Spleen (tissue), 7 donors: ENCODE data around the gene NELL2.

Source experiments
- POLR2A ChIP-seq, 3 donors: fragments of 450-650 bp; IDR thresholded peaks; one replicate each; pipeline ENCODE4 v1.5.1; 2017; ENCODE audit warnings: antibody characterized with exemption in 3 of 3, mild to moderate bottlenecking in 1 of 3
- POLR2AphosphoS5 ChIP-seq, 3 donors: sonication (generic); formaldehyde crosslinking; IDR thresholded peaks; one replicate each; pipeline ENCODE4 v1.5.1; 2017; ENCODE audit warnings: antibody characterized with exemption in 3 of 3
- TF ChIP-seq, protein P1 (sequence below), 11 experiments: fragments of 200-600 bp in 7 of 11; fragments of 450-650 bp in 4 of 11; sonication (generic) in 4 of 11; IDR thresholded peaks in 8 of 11; conservative IDR thresholded peaks in 3 of 11; 1 replicate in 7 of 11; 2 replicates in 4 of 11; pipeline versions ENCODE4 v1.4.0 to v1.8.0; 2016 to 2021; ENCODE audit warnings: antibody characterized with exemption in 11 of 11, inconsistent platforms in 4 of 11, mild to moderate bottlenecking in 1 of 11
- donor health status: DM: no; HTN: no; CAD: no; lungs with moderate emphysema.
- donor health status: DM: no; HTN: no; CAD: no.
- donor health status: DM: no; HTN: no; CAD: no.

DNA sequence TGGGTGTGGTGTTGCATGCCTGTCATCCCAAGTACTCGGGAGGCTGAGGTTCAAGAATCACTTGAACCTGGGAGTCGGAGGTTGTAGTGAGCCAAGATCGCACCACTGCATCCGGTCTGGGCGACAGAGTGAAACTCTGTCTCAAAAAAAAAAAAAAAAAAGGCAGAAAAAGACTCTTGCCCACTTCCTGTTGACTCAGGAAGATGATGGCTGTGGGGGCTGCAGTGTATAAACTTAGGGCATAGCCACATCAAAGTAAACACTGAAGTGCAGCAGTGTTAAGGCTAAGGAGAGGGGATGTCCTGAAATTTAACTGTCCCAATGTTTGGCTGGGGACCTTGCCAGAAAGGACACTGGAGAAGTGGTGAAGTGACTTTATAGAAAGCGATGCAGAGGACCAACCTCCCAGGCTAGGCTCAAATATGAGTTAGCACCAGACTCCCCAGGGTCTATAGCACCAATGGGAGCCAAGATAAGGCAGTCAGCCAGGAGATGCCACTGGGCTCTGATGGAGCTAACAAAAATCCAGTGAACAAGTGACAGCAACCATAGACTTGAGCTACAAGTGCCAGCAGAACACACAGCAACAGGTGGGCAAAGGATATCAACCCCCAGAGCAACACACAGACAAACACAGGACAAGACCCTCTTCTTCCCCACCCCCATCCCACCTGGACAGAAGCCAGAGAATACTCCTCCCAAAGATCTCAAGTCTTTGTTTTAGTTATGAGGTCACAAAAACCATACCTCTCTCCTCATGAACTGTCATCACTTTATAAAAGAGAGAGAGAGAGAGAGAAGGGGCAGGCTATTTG is 28.0 kb downstream of the NELL2 start:
- TF ChIP-seq, protein P1, sequence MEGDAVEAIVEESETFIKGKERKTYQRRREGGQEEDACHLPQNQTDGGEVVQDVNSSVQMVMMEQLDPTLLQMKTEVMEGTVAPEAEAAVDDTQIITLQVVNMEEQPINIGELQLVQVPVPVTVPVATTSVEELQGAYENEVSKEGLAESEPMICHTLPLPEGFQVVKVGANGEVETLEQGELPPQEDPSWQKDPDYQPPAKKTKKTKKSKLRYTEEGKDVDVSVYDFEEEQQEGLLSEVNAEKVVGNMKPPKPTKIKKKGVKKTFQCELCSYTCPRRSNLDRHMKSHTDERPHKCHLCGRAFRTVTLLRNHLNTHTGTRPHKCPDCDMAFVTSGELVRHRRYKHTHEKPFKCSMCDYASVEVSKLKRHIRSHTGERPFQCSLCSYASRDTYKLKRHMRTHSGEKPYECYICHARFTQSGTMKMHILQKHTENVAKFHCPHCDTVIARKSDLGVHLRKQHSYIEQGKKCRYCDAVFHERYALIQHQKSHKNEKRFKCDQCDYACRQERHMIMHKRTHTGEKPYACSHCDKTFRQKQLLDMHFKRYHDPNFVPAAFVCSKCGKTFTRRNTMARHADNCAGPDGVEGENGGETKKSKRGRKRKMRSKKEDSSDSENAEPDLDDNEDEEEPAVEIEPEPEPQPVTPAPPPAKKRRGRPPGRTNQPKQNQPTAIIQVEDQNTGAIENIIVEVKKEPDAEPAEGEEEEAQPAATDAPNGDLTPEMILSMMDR (IDR thresholded peaks at IDR 0.05 in 8 of 11, conservative IDR thresholded peaks at IDR 0.05 in 3 of 11): no peak
- TF ChIP-seq POLR2A (IDR thresholded peaks at IDR 0.05): no peak
- TF ChIP-seq POLR2AphosphoS5 (IDR thresholded peaks at IDR 0.05): peak in 1 of 3 donors; percentile 27
